HepG2 (cell line): ENCODE data around the gene PPCDC.

Source experiments
- NRL ChIP-seq: sonication (generic); formaldehyde crosslinking; IDR thresholded peaks from 2 replicates; pipeline ENCODE4 v1.5.0; 2020; ENCODE audit warnings: missing genetic modification reagents, mild to moderate bottlenecking, moderate library complexity, borderline replicate concordance
- ZNF501 ChIP-seq: sonication (generic); formaldehyde crosslinking; IDR thresholded peaks from 2 replicates; pipeline ENCODE4 v1.5.1; 2020; ENCODE audit warnings: mild to moderate bottlenecking, moderate library complexity, missing genetic modification reagents
- TF ChIP-seq, protein P1 (sequence below): sonication (generic); formaldehyde crosslinking; IDR thresholded peaks from 2 replicates; pipeline ENCODE4 v1.4.0; 2020; ENCODE audit warnings: missing genetic modification reagents

DNA sequence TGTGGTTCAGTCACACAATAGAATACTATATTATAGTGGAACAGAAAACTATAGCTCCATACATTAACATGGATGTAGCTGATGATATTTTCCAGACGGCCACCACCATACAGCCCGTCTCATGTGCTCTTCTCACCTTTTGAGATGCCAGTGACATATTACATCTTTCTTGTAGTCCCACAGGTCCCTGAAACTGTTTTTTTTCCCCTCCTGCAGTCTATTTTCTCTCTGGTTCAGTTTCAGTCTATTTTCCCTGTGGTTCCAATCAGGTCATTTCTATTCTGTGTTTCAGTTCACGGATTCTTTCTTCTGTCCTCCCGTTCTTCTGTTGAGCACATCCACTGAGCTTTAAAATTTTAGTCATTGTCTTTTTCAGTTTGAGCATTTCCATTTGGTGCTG is 72.2 kb downstream of the PPCDC start:
- TF ChIP-seq, protein P1, sequence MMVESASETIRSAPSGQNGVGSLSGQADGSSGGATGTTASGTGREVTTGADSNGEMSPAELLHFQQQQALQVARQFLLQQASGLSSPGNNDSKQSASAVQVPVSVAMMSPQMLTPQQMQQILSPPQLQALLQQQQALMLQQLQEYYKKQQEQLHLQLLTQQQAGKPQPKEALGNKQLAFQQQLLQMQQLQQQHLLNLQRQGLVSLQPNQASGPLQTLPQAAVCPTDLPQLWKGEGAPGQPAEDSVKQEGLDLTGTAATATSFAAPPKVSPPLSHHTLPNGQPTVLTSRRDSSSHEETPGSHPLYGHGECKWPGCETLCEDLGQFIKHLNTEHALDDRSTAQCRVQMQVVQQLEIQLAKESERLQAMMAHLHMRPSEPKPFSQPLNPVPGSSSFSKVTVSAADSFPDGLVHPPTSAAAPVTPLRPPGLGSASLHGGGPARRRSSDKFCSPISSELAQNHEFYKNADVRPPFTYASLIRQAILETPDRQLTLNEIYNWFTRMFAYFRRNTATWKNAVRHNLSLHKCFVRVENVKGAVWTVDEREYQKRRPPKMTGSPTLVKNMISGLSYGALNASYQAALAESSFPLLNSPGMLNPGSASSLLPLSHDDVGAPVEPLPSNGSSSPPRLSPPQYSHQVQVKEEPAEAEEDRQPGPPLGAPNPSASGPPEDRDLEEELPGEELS (CRISPR knock-in tag), result no peak
- TF ChIP-seq NRL (CRISPR knock-in tag) (no peak), ZNF501 (CRISPR knock-in tag) (no peak)
